Neural cell (in vitro differentiated cells): Measurements from ENCODE around the gene POLK.

Source experiments
- CTCF ChIP-seq: fragments of 450-650 bp; IDR thresholded peaks from 2 replicates; pipeline ENCODE4 v1.5.1; 2014; ENCODE audit warnings: antibody characterized with exemption, mild to moderate bottlenecking, moderate library complexity; ENCODE audit not compliant: poor library complexity, severe bottlenecking
- EP300 ChIP-seq: fragments of 450-650 bp; conservative IDR thresholded peaks from 2 replicates; pipeline ENCODE4 v1.6.1; 2014; ENCODE audit warnings: antibody characterized with exemption, mild to moderate bottlenecking, moderate library complexity; ENCODE audit not compliant: poor library complexity, severe bottlenecking
- POLR2AphosphoS5 ChIP-seq: IDR thresholded peaks from 2 replicates; pipeline ENCODE4 v1.6.1; 2012

DNA sequence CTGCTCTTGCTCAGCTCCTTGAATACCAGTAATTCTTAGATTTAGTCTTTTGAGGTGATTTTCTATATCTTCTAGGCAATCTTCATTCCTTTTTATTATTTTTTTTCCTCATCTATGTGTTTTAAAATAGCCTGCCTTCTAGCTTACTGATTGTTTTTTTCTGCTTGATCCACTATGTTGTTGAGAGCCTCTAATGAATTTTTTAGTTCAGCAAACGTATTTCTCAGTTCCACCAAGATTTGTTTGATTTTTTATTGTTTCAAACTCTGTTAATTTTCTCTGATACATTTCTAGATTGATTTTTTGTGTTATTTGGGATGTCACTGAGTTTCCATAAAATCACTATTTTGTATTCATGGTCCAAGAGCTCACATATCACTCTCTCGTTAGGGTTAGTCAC, 9.5 kb downstream of the POLK start:
- no peak for TF ChIP-seq CTCF
- TF ChIP-seq POLR2AphosphoS5 = no peak
- TF ChIP-seq EP300 = no peak
